ENCODE data around the gene LMAN1L. TPM values are rescaled to one million over a fixed set of nuclear protein-coding genes. Genes with fewer than 3 reads are reported as not detected.

LMAN1L gene
- total RNA-seq, 2 donors from 2014 or later: not detected

DNA sequence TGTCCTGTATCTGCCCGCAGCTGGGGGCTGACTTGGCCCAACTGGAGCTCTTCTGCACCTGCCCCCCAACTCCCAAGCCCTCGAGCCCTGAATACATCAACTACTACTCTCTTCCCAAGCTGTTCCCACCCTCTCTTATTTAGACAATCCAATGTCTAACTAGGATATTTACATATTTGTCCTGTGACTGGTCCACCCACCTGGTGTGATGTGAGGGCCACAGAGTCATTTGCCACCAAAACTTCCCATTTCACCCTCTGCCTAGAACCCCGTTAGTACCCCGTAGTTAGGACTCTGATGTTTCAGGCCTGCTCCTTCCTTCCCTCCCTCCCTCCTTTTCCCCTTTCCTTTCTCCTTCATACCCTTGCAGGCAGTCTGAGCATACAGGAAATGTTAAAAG, 20.2 kb downstream of the LMAN1L start:
- H3K36me3 ChIP-seq (replicated peaks in 1 of 2; ENCODE audit: insufficient read depth in 1 of 2, low read depth in 2 of 2): no peaks in the 10 kb centered on the region
- ATAC-seq (no peak), DNase-seq (no peak)
- no peak overlapping the region for H3K4me3 ChIP-seq
- peaks cover 0 to 5% of the 10 kb centered on the region in 2 donors for H3K27me3 ChIP-seq
- 65 to 75% methylated on average over 4 of the region's 4 CpGs for WGBS, 2 donors
- no peaks in the 10 kb centered on the region for H3K4me1 ChIP-seq
- intact Hi-C loops (cut with DNase I): no loop called here
- H3K9me3 ChIP-seq: no peaks in the 10 kb centered on the region
- H3K27ac ChIP-seq: no peak overlapping the region
- TF ChIP-seq, protein P1, sequence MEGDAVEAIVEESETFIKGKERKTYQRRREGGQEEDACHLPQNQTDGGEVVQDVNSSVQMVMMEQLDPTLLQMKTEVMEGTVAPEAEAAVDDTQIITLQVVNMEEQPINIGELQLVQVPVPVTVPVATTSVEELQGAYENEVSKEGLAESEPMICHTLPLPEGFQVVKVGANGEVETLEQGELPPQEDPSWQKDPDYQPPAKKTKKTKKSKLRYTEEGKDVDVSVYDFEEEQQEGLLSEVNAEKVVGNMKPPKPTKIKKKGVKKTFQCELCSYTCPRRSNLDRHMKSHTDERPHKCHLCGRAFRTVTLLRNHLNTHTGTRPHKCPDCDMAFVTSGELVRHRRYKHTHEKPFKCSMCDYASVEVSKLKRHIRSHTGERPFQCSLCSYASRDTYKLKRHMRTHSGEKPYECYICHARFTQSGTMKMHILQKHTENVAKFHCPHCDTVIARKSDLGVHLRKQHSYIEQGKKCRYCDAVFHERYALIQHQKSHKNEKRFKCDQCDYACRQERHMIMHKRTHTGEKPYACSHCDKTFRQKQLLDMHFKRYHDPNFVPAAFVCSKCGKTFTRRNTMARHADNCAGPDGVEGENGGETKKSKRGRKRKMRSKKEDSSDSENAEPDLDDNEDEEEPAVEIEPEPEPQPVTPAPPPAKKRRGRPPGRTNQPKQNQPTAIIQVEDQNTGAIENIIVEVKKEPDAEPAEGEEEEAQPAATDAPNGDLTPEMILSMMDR (IDR thresholded peaks at IDR 0.05): no peak
- TF ChIP-seq POLR2A (IDR thresholded peaks at IDR 0.05): no peak

DNA sequence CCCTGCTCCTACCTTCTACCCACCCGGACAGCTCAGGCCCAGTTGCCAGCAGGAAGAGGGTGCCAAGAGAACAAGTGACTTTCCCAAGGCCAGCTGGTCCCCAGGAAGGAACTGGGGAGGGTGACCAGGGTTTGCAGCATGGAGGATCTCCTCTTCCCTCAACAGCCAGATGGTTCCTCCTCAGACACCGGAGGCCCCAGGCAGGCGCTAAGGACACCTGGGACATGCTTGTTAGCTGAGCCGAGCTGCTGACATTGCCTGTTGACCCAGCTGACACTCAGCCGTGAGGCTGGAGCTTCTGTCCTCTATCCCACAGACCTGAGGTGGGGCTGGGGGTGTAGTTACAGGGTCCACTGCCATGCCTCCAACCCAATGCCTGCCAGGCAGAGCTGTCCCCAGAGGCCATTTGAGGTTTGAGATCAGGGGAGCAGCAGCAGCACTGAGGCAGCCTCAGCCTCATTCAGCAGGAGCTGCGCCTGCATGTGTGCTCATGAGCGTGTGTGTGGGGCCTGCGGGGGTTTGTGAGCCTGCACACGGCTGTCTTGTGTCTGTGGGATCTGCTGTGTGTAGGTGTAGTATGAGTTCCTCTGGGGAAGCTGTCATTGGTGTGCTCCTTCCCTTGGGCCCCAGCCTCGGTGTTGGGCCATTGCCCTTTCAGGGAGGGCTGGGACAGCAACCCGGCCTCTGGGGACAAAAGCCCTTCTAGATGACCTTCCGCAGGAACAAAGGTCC, 20.9 kb downstream of the LMAN1L start:
- Histone ChIP-seq H3K36me3 (replicated peaks in 1 of 2; ENCODE audit: insufficient read depth in 1 of 2, low read depth in 2 of 2) (no peaks in the 10 kb centered on the region), H3K4me3 (no peak overlapping the region), H3K9me3 (no peaks in the 10 kb centered on the region), H3K4me1 (no peaks in the 10 kb centered on the region), H3K27me3 (no peaks in the 10 kb centered on the region), H3K27ac (no peak overlapping the region)
- intact Hi-C loops (cut with DNase I): no loop called here
- no peak for DNase-seq
- no peak for ATAC-seq
- TF ChIP-seq, protein P1 (IDR thresholded peaks at IDR 0.05): no peak
- TF ChIP-seq POLR2A (IDR thresholded peaks at IDR 0.05): no peak
- 60 to 75% methylated on average over 4 to 12 of the region's 12 CpGs for WGBS, 2 donors

DNA sequence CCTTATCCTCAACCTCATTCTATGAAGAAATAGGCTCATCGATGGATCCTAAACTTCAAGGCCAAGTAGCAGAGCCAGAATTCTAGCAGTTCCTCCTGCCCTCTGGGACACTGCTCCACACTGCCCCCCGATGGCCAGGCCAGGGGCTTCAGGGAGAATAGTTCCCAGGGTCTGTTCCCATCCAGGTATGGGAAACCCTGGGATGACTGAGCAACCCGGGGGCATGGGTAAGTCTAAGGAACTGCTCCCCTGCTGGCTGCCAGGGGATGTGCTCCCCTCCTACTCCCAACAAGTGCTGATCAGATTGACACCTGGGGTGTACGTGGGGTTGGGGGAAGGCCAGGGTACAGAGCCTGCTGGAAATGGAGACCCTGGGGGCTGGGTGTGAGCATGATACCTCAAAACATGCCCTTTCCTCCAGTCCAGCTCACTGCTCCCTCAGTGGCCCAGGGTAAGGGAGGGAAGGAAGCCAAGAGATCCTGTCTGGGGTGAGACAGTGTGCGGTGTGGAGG, 22.7 kb downstream of the LMAN1L start:
- TF ChIP-seq POLR2A (IDR thresholded peaks at IDR 0.05): no peak
- TF ChIP-seq, protein P1 (IDR thresholded peaks at IDR 0.05): peak; percentile 57 to 72 (median 62)

DNA sequence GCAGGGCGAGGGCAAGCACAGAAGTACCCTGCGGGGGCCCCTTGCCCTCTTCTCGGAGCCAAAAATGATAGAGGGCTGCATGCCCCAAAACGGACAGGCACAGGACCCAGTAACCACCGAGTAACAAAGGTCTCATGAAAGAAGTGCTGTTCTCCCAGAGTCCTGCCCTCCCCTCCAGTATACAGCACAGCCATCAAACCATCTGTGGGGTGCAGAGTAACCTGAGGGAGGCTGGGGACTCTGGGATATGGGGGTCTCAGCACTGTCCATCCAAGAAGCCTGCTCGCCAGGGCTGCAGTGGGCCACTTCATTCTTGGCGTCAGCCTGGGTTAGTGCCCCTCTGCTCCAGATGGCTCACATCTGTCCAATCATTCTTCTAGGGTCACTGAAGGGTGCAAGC, 24.2 kb downstream of the LMAN1L start:
- no peak overlapping the region for H3K27ac ChIP-seq
- intact Hi-C loops (cut with DNase I): no loop called here
- H3K4me3 ChIP-seq: no peak overlapping the region
- H3K9me3 ChIP-seq: no peaks in the 10 kb centered on the region
- H3K4me1 ChIP-seq: peaks cover 8% of the 10 kb centered on the region
- DNase-seq (no peak), ATAC-seq (no peak)
- TF ChIP-seq, protein P1 (IDR thresholded peaks at IDR 0.05): no peak
- no peak for TF ChIP-seq POLR2A (IDR thresholded peaks at IDR 0.05)
- WGBS, 2 donors: 81 to 82% methylated on average over 7 of the region's 7 CpGs
- H3K36me3 ChIP-seq (replicated peaks in 1 of 2; ENCODE audit: insufficient read depth in 1 of 2, low read depth in 2 of 2): no peaks in the 10 kb centered on the region
- H3K27me3 ChIP-seq: no peaks in the 10 kb centered on the region

More for the DNA sequence above, 22.7 kb downstream of the LMAN1L start:
- Histone ChIP-seq H3K9me3 (no peaks in the 10 kb centered on the region), H3K27ac (no peak overlapping the region), H3K4me1 (no peaks in the 10 kb centered on the region), H3K27me3 (no peaks in the 10 kb centered on the region), H3K4me3 (no peak overlapping the region), H3K36me3 (replicated peaks in 1 of 2; ENCODE audit: insufficient read depth in 1 of 2, low read depth in 2 of 2) (no peaks in the 10 kb centered on the region)
- ATAC-seq (peak; percentile 57), DNase-seq (peak; percentile 59 to 75 (median 64))
- WGBS, 2 donors: 25 to 33% methylated on average over 4 to 5 of the region's 5 CpGs
- intact Hi-C loops (cut with DNase I): no loop called here
